Prostate gland (tissue), 2 donors: ENCODE results near the gene LPP. TPM values are rescaled to one million over a fixed set of nuclear protein-coding genes. Genes with fewer than 3 reads are reported as not detected.

ENCODE experiments used
- DNase-seq: peaks from one replicate; pipeline ENCODE4 v3.0.0-alpha.2; 2019; ENCODE audit warnings: low spot score
- H3K27ac ChIP-seq, 2 donors: fragments of 200-600 bp; sonication (generic); 2 replicates each; pipeline ENCODE4 v1.5.1; 2017 to 2019
- H3K27me3 ChIP-seq: fragments of 200-600 bp; sonication (generic); replicated peaks from 2 replicates; pipeline ENCODE4 v1.5.1; 2019; ENCODE audit not compliant: insufficient read depth
- H3K36me3 ChIP-seq, 2 donors: fragments of 200-600 bp; sonication (generic); 1 replicate in 1 of 2; 2 replicates in 1 of 2; pipeline versions ENCODE4 v1.5.1 to v1.8.1; 2017 to 2019
- H3K4me1 ChIP-seq: fragments of 200-600 bp; sonication (generic); replicated peaks from 2 replicates; pipeline ENCODE4 v1.5.1; 2019
- H3K4me3 ChIP-seq, 2 donors: fragments of 200-600 bp; sonication (generic); 2 replicates each; pipeline ENCODE4 v1.5.1; 2017 to 2019
- H3K9me3 ChIP-seq: fragments of 200-600 bp; sonication (generic); 2 replicates; pipeline ENCODE4 v1.5.1; 2017
- CTCF ChIP-seq, 4 experiments: fragments of 200-600 bp in 2 of 4; fragments of 450-650 bp in 2 of 4; sonication (generic) in 2 of 4; IDR thresholded peaks; 1 replicate in 3 of 4; 2 replicates in 1 of 4; pipeline ENCODE4 v1.5.1; 2016 to 2019; ENCODE audit warnings: antibody characterized with exemption in 4 of 4, mild to moderate bottlenecking in 2 of 4, moderate library complexity in 2 of 4
- POLR2A ChIP-seq: fragments of 450-650 bp; IDR thresholded peaks from one replicate; pipeline ENCODE4 v1.6.1; 2016; ENCODE audit warnings: antibody characterized with exemption, mild to moderate bottlenecking
- POLR2AphosphoS5 ChIP-seq: sonication (generic); formaldehyde crosslinking; IDR thresholded peaks from one replicate; pipeline ENCODE4 v1.6.1; 2017; ENCODE audit warnings: antibody characterized with exemption
- WGBS: methylation state at CpG from one replicate; pipeline ENCODE4 v1.1.5; 2018; 5-methylcytosine and 5-hydroxymethylcytosine counted together
- intact Hi-C: fragments of 100-400 bp; cut with DNase I; formaldehyde crosslinking; loops from one replicate; pipeline ENCODE4 v1.14.2; 2022
- total RNA-seq, 2 donors: library from RNA; depleted of rRNA; stranded (reverse); fragments of >200 nt; gene quantifications; one replicate each; pipeline ENCODE4 v1.1.0, GENCODE V29; 2016

The LPP gene
- total RNA-seq, 2 donors from 2014 or later = 219 to 248 TPM

GRCh38 chr3:188533612-188534357 lies 379.8 kb downstream of the LPP start:
- DNase-seq = no peak
- intact Hi-C loops = no loop called here
- Histone ChIP-seq H3K4me3 (no peak overlapping the region), H3K27ac (no peak overlapping the region), H3K9me3 (no peaks in the 10 kb centered on the region), H3K27me3 (no peaks in the 10 kb centered on the region), H3K36me3 (no peaks in the 10 kb centered on the region), H3K4me1 (no peaks in the 10 kb centered on the region)
- TF ChIP-seq POLR2A = no peak
- no peak for TF ChIP-seq CTCF (IDR thresholded peaks at IDR 0.05)
- no peak for TF ChIP-seq POLR2AphosphoS5
- 84% methylated on average over 4 of the region's 4 CpGs for WGBS

- Histone ChIP-seq H3K9me3 (no peaks in the 10 kb centered on the region), H3K27me3 (no peaks in the 10 kb centered on the region), H3K36me3 (no peaks in the 10 kb centered on the region), H3K4me1 (no peaks in the 10 kb centered on the region), H3K4me3 (no peak overlapping the region), H3K27ac (no peak overlapping the region)
- no peak for DNase-seq
- intact Hi-C loops = no loop called here
- WGBS = 73% methylated on average over 1 of the region's 1 CpG
- TF ChIP-seq CTCF (IDR thresholded peaks at IDR 0.05) (no peak), POLR2AphosphoS5 (no peak), POLR2A (no peak)
These were observed 380.7 kb downstream of the LPP start for GRCh38 chr3:188534633-188535032.

GRCh38 chr3:188537606-188538005 lies 383.6 kb downstream of the LPP start:
- Histone ChIP-seq H3K36me3 (no peaks in the 10 kb centered on the region), H3K9me3 (no peaks in the 10 kb centered on the region), H3K4me3 (no peak overlapping the region), H3K4me1 (peaks cover 5% of the 10 kb centered on the region), H3K27ac (no peak overlapping the region), H3K27me3 (no peaks in the 10 kb centered on the region)
- 94% methylated on average over 3 of the region's 3 CpGs for WGBS
- intact Hi-C loops = no loop called here
- no peak for TF ChIP-seq CTCF (IDR thresholded peaks at IDR 0.05)
- TF ChIP-seq POLR2A = no peak
- no peak for TF ChIP-seq POLR2AphosphoS5
- no peak for DNase-seq

GRCh38 chr3:188539037-188539436 lies 385.1 kb downstream of the LPP start:
- TF ChIP-seq POLR2A = no peak
- TF ChIP-seq POLR2AphosphoS5 = no peak
- TF ChIP-seq CTCF (IDR thresholded peaks at IDR 0.05) = no peak
- intact Hi-C loops = no loop called here

GRCh38 chr3:188539631-188540194 lies 385.8 kb downstream of the LPP start:
- intact Hi-C loops = no loop called here
- H3K9me3 ChIP-seq = no peaks in the 10 kb centered on the region
- no peaks in the 10 kb centered on the region for H3K27me3 ChIP-seq
- no peak for TF ChIP-seq POLR2A
- TF ChIP-seq POLR2AphosphoS5 = no peak
- no peak for TF ChIP-seq CTCF (IDR thresholded peaks at IDR 0.05)
- no peak overlapping the region for H3K27ac ChIP-seq
- DNase-seq = no peak
- H3K4me1 ChIP-seq = peaks cover 5% of the 10 kb centered on the region
- H3K4me3 ChIP-seq = no peak overlapping the region
- H3K36me3 ChIP-seq = no peaks in the 10 kb centered on the region

More at GRCh38 chr3:188539037-188539436, 385.1 kb downstream of the LPP start:
- Histone ChIP-seq H3K27me3 (no peaks in the 10 kb centered on the region), H3K4me1 (peaks cover 5% of the 10 kb centered on the region), H3K27ac (no peak overlapping the region), H3K9me3 (no peaks in the 10 kb centered on the region), H3K36me3 (no peaks in the 10 kb centered on the region), H3K4me3 (no peak overlapping the region)
- 98% methylated on average over 3 of the region's 3 CpGs for WGBS
- DNase-seq = no peak
